Tibial artery (tissue), 4 donors: ENCODE measurements around the gene SLC5A2.
"Not testable (repeated sequence)": the region's sequence is repeated elsewhere in the genome, so short reads cannot be mapped to it uniquely, and the experiment has no call there.

ENCODE experiments used
- DNase-seq, 2 donors: peaks; one replicate each; pipeline ENCODE4 v3.0.0-alpha.2; 2019
- H3K27ac ChIP-seq, 2 donors: fragments of 200-600 bp; sonication (generic) in 1 of 2; 1 replicate in 1 of 2; 2 replicates in 1 of 2; pipeline ENCODE4 v1.5.1; 2018 to 2019; ENCODE audit warnings: mild to moderate bottlenecking in 1 of 2
- H3K27me3 ChIP-seq, 2 donors: fragments of 200-600 bp; sonication (generic) in 1 of 2; one replicate each; pipeline versions ENCODE4 v1.5.1 to v1.6.0; 2016 to 2019
- H3K36me3 ChIP-seq, 3 donors: fragments of 200-600 bp; sonication (generic) in 2 of 3; one replicate each; pipeline ENCODE4 v1.5.1; 2016 to 2019; ENCODE audit warnings: mild to moderate bottlenecking in 2 of 3
- H3K4me1 ChIP-seq, 4 donors: fragments of 200-600 bp; sonication (generic) in 2 of 4; 1 replicate in 3 of 4; 2 replicates in 1 of 4; pipeline ENCODE4 v1.5.1; 2016 to 2019
- H3K4me3 ChIP-seq, 2 donors: fragments of 200-600 bp; sonication (generic) in 1 of 2; 1 replicate in 1 of 2; 2 replicates in 1 of 2; pipeline ENCODE4 v1.5.1; 2018 to 2019; ENCODE audit warnings: mild to moderate bottlenecking in 2 of 2
- H3K9me3 ChIP-seq, 3 donors: fragments of 200-600 bp; sonication (generic) in 1 of 3; one replicate each; pipeline ENCODE4 v1.5.1; 2016 to 2019
- CTCF ChIP-seq, 2 experiments: fragments of 200-600 bp in 1 of 2; fragments of 450-650 bp in 1 of 2; IDR thresholded peaks; one replicate each; pipeline ENCODE4 v1.5.1; 2017 to 2019; ENCODE audit warnings: antibody characterized with exemption in 2 of 2, mild to moderate bottlenecking in 1 of 2, moderate library complexity in 1 of 2
- intact Hi-C: fragments of 100-400 bp; cut with DNase I; formaldehyde crosslinking; loops from one replicate; pipeline ENCODE4 v1.15.0; 2023; ENCODE audit warnings: low total_unique reads

SLC5A2 gene

GRCh38 chr16:31513884-31514283, 31.0 kb downstream of the SLC5A2 start:
- Histone ChIP-seq H3K36me3 (no peaks in the 10 kb centered on the region), H3K4me1 (peaks cover 0 to 10% (median 2%) of the 10 kb centered on the region in 4 donors), H3K27ac (no peak overlapping the region), H3K4me3 (no peak overlapping the region), H3K9me3 (no peaks in the 10 kb centered on the region), H3K27me3 (no peaks in the 10 kb centered on the region)
- no peak for TF ChIP-seq CTCF (IDR thresholded peaks at IDR 0.05)
- no peak for DNase-seq
- intact Hi-C loops: no loop called here

- DNase-seq: no peak
- no peaks in the 10 kb centered on the region for H3K4me1 ChIP-seq
- no peaks in the 10 kb centered on the region for H3K36me3 ChIP-seq
- intact Hi-C loops: no loop called here
- H3K27ac ChIP-seq: no peak overlapping the region
- H3K27me3 ChIP-seq: peaks cover 0 to 5% of the 10 kb centered on the region in 2 donors
- no peak overlapping the region for H3K4me3 ChIP-seq
- no peaks in the 10 kb centered on the region for H3K9me3 ChIP-seq
- TF ChIP-seq CTCF (IDR thresholded peaks at IDR 0.05): no peak
These were observed 35.0 kb downstream of the SLC5A2 start for GRCh38 chr16:31517800-31518402.

GRCh38 chr16:31519759-31520431, 37.0 kb downstream of the SLC5A2 start:
- intact Hi-C loops: no loop called here
- peaks cover 0 to 5% of the 10 kb centered on the region in 2 donors for H3K27me3 ChIP-seq
- H3K4me3 ChIP-seq: no peak overlapping the region
- no peak for DNase-seq
- H3K4me1 ChIP-seq: no peaks in the 10 kb centered on the region
- H3K27ac ChIP-seq: no peak overlapping the region
- H3K9me3 ChIP-seq: no peaks in the 10 kb centered on the region
- no peak for TF ChIP-seq CTCF (IDR thresholded peaks at IDR 0.05)
- no peaks in the 10 kb centered on the region for H3K36me3 ChIP-seq

GRCh38 chr16:31521368-31521767, 38.4 kb downstream of the SLC5A2 start:
- no peak for DNase-seq
- Histone ChIP-seq H3K4me3 (no peak overlapping the region), H3K27me3 (peaks cover 0 to 5% of the 10 kb centered on the region in 2 donors), H3K9me3 (no peaks in the 10 kb centered on the region), H3K4me1 (no peaks in the 10 kb centered on the region), H3K36me3 (no peaks in the 10 kb centered on the region), H3K27ac (no peak overlapping the region)
- TF ChIP-seq CTCF (IDR thresholded peaks at IDR 0.05): no peak
- intact Hi-C loops: no loop called here

DNA sequence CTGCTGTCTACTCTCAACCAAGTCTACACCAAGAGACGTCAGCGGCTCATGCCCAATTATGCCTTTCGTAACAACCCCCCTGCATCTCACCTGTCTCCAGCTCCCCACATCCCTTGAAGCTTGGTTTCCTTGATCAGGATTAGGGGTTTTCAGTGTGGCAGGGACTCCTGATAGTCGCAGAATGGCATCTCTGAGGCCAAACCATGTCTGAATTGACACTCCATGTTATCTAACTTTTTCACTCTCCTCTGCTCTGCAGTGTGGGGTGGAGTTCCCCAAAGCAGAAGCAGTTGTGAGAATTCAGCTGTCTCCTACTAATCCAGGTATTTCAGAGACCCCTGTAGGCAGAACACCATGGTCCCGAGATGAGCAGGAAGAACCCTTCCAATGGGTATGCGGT, 39.1 kb downstream of the SLC5A2 start:
- Histone ChIP-seq H3K4me3 (no peak overlapping the region), H3K9me3 (no peaks in the 10 kb centered on the region), H3K27ac (no peak overlapping the region), H3K27me3 (peaks cover 0 to 5% of the 10 kb centered on the region in 2 donors), H3K4me1 (no peaks in the 10 kb centered on the region), H3K36me3 (no peaks in the 10 kb centered on the region)
- intact Hi-C loops: no loop called here
- DNase-seq: no peak
- TF ChIP-seq CTCF (IDR thresholded peaks at IDR 0.05): no peak

DNA sequence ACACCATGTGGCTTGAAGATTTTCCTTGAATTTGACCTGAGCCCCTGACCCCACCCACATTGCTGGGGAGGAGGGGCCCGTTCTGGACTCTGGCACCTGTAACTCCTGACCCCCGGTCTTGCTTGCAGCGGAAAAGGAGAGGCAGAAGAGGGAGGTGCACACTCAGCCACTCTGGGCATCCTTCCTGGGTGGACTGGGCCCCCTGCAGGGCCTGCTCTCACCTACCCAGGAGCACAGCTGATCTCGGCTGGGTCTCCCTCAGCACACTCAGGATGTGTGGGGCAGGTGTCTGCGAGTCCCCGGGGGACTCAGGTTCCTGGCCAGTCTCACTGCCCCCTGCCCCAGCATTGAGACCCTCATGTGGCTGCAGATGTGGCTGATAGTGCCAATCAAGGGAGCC, 40.8 kb downstream of the SLC5A2 start:
- peaks cover 0 to 19% of the 10 kb centered on the region in 2 donors for H3K27me3 ChIP-seq
- intact Hi-C loops, H3K36me3 ChIP-seq, H3K4me1 ChIP-seq, H3K9me3 ChIP-seq, DNase-seq, H3K4me3 ChIP-seq, H3K27ac ChIP-seq: not testable (repeated sequence)
